K562 (cell line): ENCODE measurements around the gene CSNK1G1. TPM values are rescaled to one million over a fixed set of nuclear protein-coding genes. Genes with fewer than 3 reads are reported as not detected.

Experiments
- CAMTA2 ChIP-seq: fragments of 250-450 bp; sonication (Bioruptor Pico); conservative IDR thresholded peaks from 2 replicates; pipeline ENCODE4 v1.5.1; 2022
- CEBPG ChIP-seq, 3 experiments: fragments of 200-800 bp in 1 of 3; sonication (Bioruptor generic) in 1 of 3; sonication (generic) in 1 of 3; formaldehyde crosslinking in 1 of 3; IDR thresholded peaks in 2 of 3; conservative IDR thresholded peaks in 1 of 3; 2 replicates each; pipeline versions ENCODE4 v1.6.1 to v1.8.0; 2016 to 2022; ENCODE audit warnings: missing compliant biosample characterization in 2 of 3, missing genetic modification characterization in 2 of 3, mild to moderate bottlenecking in 1 of 3, missing genetic modification reagents in 1 of 3
- HDAC6 ChIP-seq: IDR thresholded peaks from 2 replicates; pipeline ENCODE4 v1.6.1; 2012; ENCODE audit warnings: low read depth, mild to moderate bottlenecking, control low read depth, inconsistent platforms, low read length, moderate library complexity
- HEY1 ChIP-seq: fragments of 250-450 bp; sonication (Bioruptor Pico); IDR thresholded peaks from 2 replicates; pipeline ENCODE4 v1.5.0; 2020; ENCODE audit warnings: mild to moderate bottlenecking, moderate library complexity, borderline replicate concordance
- KLF16 ChIP-seq: IDR thresholded peaks from 2 replicates; pipeline ENCODE4 v1.6.1; 2016; ENCODE audit warnings: antibody characterized with exemption
- MBD2 ChIP-seq: sonication (generic); IDR thresholded peaks from 2 replicates; pipeline ENCODE4 v1.6.1; 2016; ENCODE audit warnings: low read depth, borderline replicate concordance
- RBBP5 ChIP-seq: fragments of 200-600 bp; sonication (generic); IDR thresholded peaks from 2 replicates; pipeline ENCODE4 v1.6.1; 2012; ENCODE audit warnings: borderline replicate concordance, mild to moderate bottlenecking, low read length, control low read depth, inconsistent platforms; ENCODE audit not compliant: insufficient read depth, poor library complexity, severe bottlenecking
- ZNF184 ChIP-seq: sonication (generic); formaldehyde crosslinking; IDR thresholded peaks from 2 replicates; pipeline ENCODE4 v1.5.0; 2020; ENCODE audit warnings: missing genetic modification reagents
- polyA plus RNA-seq, 8 experiments: library from polyadenylated mRNA; depleted of rRNA in 4 of 8; stranded (reverse) in 5 of 8; unstranded in 3 of 8; fragments of >200 nt; fragmentation: Nextera tagmentation in 2 of 8; fragmentation: Illumina TruSeq in 1 of 8; extraction: Ambion mirVana in 2 of 8; extraction: Trizol in 1 of 8; gene quantifications; 2 replicates each; pipeline versions ENCODE4 v1.2.1 to v1.2.3, GENCODE V29; 2011 to 2014; ENCODE audit warnings: inconsistent platforms in 1 of 8, missing spikeins in 1 of 8
- total RNA-seq, 7 experiments: library from RNA; depleted of rRNA in 6 of 7; stranded (reverse); fragments of >200 nt in 6 of 7; fragmentation: Illumina TruSeq in 2 of 7; extraction: Trizol in 2 of 7; gene quantifications; 2 replicates each; pipeline versions ENCODE4 v1.2.1 to v1.2.3, GENCODE V29; 2011 to 2021; ENCODE audit warnings: low replicate concordance in 1 of 7
- TF ChIP-seq, protein P1 (sequence below): sonication (generic); formaldehyde crosslinking; IDR thresholded peaks from 2 replicates; pipeline ENCODE4 v1.8.1; 2023; ENCODE audit warnings: missing genetic modification reagents, mild to moderate bottlenecking, borderline replicate concordance
- TF ChIP-seq, protein P2 (sequence below): fragments of 450-650 bp; IDR thresholded peaks from 2 replicates; pipeline ENCODE4 v1.6.1; 2016; ENCODE audit warnings: mild to moderate bottlenecking, moderate library complexity

Gene CSNK1G1
- total and polyA plus RNA-seq, 9 of the 15 experiments (the other 6 are each of a cell fraction or from before 2014, with no cell fraction given): 4.5 to 18.5 (median 9.5) TPM

DNA sequence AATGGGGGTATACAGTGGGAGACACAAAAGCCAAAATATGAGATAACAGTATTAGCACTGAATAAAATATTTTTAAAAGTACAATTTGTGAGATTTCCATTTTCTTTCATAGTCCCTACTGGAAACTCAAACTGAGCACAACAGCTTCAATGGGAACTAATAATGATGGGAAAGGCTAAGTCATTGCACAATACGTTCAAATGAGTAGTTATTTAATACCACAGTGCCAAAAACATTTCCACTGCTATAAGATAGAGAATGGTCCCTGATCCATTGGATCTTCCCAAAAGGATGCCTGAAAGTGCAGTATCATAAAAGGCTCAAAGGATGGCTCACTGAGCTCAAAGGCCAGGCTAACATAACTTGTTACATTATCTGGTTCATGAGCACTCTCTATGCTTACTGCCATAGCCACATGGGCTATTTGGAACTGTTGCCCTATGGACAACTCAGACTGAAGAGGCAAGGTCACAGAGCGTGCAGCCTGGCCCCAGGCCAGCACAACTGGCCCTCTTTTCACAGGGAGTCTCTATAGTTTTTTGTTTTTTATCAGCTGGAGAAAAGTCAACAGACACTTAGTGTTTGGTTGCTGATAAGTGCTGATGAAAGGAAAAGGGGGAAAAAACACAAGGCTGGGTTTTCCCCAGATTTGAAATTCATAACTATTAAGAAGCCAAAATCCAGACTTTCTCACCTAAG, 139.1 kb downstream of the CSNK1G1 start (continued):
- TF ChIP-seq, protein P1, sequence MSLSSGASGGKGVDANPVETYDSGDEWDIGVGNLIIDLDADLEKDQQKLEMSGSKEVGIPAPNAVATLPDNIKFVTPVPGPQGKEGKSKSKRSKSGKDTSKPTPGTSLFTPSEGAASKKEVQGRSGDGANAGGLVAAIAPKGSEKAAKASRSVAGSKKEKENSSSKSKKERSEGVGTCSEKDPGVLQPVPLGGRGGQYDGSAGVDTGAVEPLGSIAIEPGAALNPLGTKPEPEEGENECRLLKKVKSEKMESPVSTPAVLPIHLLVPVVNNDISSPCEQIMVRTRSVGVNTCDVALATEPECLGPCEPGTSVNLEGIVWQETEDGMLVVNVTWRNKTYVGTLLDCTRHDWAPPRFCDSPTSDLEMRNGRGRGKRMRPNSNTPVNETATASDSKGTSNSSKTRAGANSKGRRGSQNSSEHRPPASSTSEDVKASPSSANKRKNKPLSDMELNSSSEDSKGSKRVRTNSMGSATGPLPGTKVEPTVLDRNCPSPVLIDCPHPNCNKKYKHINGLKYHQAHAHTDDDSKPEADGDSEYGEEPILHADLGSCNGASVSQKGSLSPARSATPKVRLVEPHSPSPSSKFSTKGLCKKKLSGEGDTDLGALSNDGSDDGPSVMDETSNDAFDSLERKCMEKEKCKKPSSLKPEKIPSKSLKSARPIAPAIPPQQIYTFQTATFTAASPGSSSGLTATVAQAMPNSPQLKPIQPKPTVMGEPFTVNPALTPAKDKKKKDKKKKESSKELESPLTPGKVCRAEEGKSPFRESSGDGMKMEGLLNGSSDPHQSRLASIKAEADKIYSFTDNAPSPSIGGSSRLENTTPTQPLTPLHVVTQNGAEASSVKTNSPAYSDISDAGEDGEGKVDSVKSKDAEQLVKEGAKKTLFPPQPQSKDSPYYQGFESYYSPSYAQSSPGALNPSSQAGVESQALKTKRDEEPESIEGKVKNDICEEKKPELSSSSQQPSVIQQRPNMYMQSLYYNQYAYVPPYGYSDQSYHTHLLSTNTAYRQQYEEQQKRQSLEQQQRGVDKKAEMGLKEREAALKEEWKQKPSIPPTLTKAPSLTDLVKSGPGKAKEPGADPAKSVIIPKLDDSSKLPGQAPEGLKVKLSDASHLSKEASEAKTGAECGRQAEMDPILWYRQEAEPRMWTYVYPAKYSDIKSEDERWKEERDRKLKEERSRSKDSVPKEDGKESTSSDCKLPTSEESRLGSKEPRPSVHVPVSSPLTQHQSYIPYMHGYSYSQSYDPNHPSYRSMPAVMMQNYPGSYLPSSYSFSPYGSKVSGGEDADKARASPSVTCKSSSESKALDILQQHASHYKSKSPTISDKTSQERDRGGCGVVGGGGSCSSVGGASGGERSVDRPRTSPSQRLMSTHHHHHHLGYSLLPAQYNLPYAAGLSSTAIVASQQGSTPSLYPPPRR (CRISPR knock-in tag): no peak
- TF ChIP-seq CEBPG (CRISPR knock-in tag; IDR thresholded peaks at IDR 0.05): peak; percentile 57; the same call in 1 of the 2 replicates
- TF ChIP-seq CEBPG (tag; conservative IDR thresholded peaks at IDR 0.05 in 1 of 2, IDR thresholded peaks at IDR 0.05 in 1 of 2): peak; percentile 60 to 68; a peak in 3 of 4 replicates
- no peak for TF ChIP-seq CAMTA2 (CRISPR knock-in tag)
- no peak for TF ChIP-seq RBBP5
- 0 out of 2 replicates have a peak, but pooled peaks have one; percentile 31 for TF ChIP-seq MBD2
- no peak for TF ChIP-seq ZNF184 (CRISPR knock-in tag)
- TF ChIP-seq KLF16: peak; percentile 63; the same call in 1 of the 2 replicates
- TF ChIP-seq, protein P2, sequence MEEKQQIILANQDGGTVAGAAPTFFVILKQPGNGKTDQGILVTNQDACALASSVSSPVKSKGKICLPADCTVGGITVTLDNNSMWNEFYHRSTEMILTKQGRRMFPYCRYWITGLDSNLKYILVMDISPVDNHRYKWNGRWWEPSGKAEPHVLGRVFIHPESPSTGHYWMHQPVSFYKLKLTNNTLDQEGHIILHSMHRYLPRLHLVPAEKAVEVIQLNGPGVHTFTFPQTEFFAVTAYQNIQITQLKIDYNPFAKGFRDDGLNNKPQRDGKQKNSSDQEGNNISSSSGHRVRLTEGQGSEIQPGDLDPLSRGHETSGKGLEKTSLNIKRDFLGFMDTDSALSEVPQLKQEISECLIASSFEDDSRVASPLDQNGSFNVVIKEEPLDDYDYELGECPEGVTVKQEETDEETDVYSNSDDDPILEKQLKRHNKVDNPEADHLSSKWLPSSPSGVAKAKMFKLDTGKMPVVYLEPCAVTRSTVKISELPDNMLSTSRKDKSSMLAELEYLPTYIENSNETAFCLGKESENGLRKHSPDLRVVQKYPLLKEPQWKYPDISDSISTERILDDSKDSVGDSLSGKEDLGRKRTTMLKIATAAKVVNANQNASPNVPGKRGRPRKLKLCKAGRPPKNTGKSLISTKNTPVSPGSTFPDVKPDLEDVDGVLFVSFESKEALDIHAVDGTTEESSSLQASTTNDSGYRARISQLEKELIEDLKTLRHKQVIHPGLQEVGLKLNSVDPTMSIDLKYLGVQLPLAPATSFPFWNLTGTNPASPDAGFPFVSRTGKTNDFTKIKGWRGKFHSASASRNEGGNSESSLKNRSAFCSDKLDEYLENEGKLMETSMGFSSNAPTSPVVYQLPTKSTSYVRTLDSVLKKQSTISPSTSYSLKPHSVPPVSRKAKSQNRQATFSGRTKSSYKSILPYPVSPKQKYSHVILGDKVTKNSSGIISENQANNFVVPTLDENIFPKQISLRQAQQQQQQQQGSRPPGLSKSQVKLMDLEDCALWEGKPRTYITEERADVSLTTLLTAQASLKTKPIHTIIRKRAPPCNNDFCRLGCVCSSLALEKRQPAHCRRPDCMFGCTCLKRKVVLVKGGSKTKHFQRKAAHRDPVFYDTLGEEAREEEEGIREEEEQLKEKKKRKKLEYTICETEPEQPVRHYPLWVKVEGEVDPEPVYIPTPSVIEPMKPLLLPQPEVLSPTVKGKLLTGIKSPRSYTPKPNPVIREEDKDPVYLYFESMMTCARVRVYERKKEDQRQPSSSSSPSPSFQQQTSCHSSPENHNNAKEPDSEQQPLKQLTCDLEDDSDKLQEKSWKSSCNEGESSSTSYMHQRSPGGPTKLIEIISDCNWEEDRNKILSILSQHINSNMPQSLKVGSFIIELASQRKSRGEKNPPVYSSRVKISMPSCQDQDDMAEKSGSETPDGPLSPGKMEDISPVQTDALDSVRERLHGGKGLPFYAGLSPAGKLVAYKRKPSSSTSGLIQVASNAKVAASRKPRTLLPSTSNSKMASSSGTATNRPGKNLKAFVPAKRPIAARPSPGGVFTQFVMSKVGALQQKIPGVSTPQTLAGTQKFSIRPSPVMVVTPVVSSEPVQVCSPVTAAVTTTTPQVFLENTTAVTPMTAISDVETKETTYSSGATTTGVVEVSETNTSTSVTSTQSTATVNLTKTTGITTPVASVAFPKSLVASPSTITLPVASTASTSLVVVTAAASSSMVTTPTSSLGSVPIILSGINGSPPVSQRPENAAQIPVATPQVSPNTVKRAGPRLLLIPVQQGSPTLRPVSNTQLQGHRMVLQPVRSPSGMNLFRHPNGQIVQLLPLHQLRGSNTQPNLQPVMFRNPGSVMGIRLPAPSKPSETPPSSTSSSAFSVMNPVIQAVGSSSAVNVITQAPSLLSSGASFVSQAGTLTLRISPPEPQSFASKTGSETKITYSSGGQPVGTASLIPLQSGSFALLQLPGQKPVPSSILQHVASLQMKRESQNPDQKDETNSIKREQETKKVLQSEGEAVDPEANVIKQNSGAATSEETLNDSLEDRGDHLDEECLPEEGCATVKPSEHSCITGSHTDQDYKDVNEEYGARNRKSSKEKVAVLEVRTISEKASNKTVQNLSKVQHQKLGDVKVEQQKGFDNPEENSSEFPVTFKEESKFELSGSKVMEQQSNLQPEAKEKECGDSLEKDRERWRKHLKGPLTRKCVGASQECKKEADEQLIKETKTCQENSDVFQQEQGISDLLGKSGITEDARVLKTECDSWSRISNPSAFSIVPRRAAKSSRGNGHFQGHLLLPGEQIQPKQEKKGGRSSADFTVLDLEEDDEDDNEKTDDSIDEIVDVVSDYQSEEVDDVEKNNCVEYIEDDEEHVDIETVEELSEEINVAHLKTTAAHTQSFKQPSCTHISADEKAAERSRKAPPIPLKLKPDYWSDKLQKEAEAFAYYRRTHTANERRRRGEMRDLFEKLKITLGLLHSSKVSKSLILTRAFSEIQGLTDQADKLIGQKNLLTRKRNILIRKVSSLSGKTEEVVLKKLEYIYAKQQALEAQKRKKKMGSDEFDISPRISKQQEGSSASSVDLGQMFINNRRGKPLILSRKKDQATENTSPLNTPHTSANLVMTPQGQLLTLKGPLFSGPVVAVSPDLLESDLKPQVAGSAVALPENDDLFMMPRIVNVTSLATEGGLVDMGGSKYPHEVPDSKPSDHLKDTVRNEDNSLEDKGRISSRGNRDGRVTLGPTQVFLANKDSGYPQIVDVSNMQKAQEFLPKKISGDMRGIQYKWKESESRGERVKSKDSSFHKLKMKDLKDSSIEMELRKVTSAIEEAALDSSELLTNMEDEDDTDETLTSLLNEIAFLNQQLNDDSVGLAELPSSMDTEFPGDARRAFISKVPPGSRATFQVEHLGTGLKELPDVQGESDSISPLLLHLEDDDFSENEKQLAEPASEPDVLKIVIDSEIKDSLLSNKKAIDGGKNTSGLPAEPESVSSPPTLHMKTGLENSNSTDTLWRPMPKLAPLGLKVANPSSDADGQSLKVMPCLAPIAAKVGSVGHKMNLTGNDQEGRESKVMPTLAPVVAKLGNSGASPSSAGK: no peak; the same call in 1 of the 2 replicates
- no peak for TF ChIP-seq HEY1 (CRISPR knock-in tag)
- no peak for TF ChIP-seq HDAC6
